Breast epithelium (tissue), 3 donors: ENCODE results near the gene GIGYF2.

Experiments used
- CTCF ChIP-seq, 3 donors: fragments of 450-650 bp; IDR thresholded peaks; one replicate each; pipeline ENCODE4 v1.5.1; 2016 to 2017; ENCODE audit warnings: antibody characterized with exemption in 3 of 3, mild to moderate bottlenecking in 3 of 3, moderate library complexity in 3 of 3
- POLR2AphosphoS5 ChIP-seq, 3 donors: sonication (generic); formaldehyde crosslinking; IDR thresholded peaks; one replicate each; pipeline ENCODE4 v1.6.1; 2017; ENCODE audit warnings: antibody characterized with exemption in 3 of 3

DNA sequence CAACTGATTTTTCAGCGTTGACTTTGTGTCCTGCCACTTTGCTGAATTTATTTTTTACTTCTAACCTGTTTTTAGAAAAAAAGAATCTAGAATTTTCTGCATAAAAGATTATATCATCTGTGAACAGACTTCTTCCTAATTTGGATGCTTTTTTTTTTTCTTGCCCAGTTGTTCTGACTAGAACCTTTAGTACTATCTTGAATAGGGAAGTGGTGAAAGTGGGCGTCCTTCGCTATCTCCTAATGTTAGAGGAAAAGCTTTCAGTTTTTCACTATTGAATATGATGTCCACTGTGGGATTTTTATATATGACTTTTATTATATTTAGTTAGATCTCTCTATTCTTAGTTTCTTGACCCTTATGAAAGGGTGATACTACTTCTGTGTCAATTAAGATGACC is 105.0 kb downstream of the GIGYF2 start:
- no peak for TF ChIP-seq POLR2AphosphoS5 (IDR thresholded peaks at IDR 0.05)
- TF ChIP-seq CTCF (IDR thresholded peaks at IDR 0.05), result no peak
